IMR-90 (cell line): ENCODE results near the gene FOXF1.

Experiments used
- BHLHE40 ChIP-seq: fragments of 150-350 bp; IDR thresholded peaks from 2 replicates; pipeline ENCODE4 v1.6.1; 2016; ENCODE audit warnings: mild to moderate bottlenecking, low read depth, low read length
- CEBPB ChIP-seq: IDR thresholded peaks from 2 replicates; pipeline ENCODE4 v1.6.1; 2012; ENCODE audit warnings: low read depth, low read length, improper control_type of control experiment
- CTCF ChIP-seq: conservative IDR thresholded peaks from 2 replicates; pipeline ENCODE4 v1.5.1; 2012; ENCODE audit warnings: mild to moderate bottlenecking, low read depth, low read length, improper control_type of control experiment
- FOS ChIP-seq: fragments of 150-350 bp; IDR thresholded peaks from 2 replicates; pipeline ENCODE4 v1.6.1; 2016; ENCODE audit warnings: low read depth, low read length
- MAFK ChIP-seq: IDR thresholded peaks from 2 replicates; pipeline ENCODE4 v1.6.1; 2012; ENCODE audit warnings: low read depth, low read length, improper control_type of control experiment
- MAZ ChIP-seq: IDR thresholded peaks from 2 replicates; pipeline ENCODE4 v1.6.1; 2012; ENCODE audit warnings: low read depth, mild to moderate bottlenecking, low read length, improper control_type of control experiment, moderate library complexity, borderline replicate concordance
- MXI1 ChIP-seq: IDR thresholded peaks from 2 replicates; pipeline ENCODE4 v1.6.1; 2012; ENCODE audit warnings: low read depth, mild to moderate bottlenecking, low read length, moderate library complexity, borderline replicate concordance
- RAD21 ChIP-seq: IDR thresholded peaks from 2 replicates; pipeline ENCODE4 v1.6.1; 2012; ENCODE audit warnings: low read length, improper control_type of control experiment
- RFX5 ChIP-seq: IDR thresholded peaks from 2 replicates; pipeline ENCODE4 v1.8.0; 2012; ENCODE audit warnings: low read depth, mild to moderate bottlenecking, low read length, moderate library complexity

- TF ChIP-seq CTCF (no peak), RAD21 (no peak), RFX5 (no peak), CEBPB (no peak), MXI1 (no peak), MAFK (no peak), MAZ (no peak), BHLHE40 (no peak), FOS (no peak)
Observed at GRCh38 chr16:86533076-86533475, 22.7 kb downstream of the FOXF1 start.
